BE2C (cell line): ENCODE results near the gene CD200R1. TPM values are rescaled to one million over a fixed set of nuclear protein-coding genes. Genes with fewer than 3 reads are reported as not detected.

Experiments used
- DNase-seq: peaks from one replicate; pipeline ENCODE4 v3.0.0-alpha.2; 2020
- H3K27me3 ChIP-seq: fragments of 250-450 bp; sonication (Bioruptor Pico); 2 replicates; pipeline ENCODE4 v1.5.1; 2020; ENCODE audit warnings: mild to moderate bottlenecking
- H3K36me3 ChIP-seq: fragments of 250-450 bp; sonication (Bioruptor Pico); 2 replicates; pipeline ENCODE4 v1.5.1; 2020; ENCODE audit warnings: mild to moderate bottlenecking
- H3K4me1 ChIP-seq: fragments of 250-450 bp; sonication (Bioruptor Pico); 2 replicates; pipeline ENCODE4 v1.5.1; 2020
- H3K4me3 ChIP-seq: 2 replicates; pipeline ENCODE4 v1.5.1; 2011; ENCODE audit warnings: low read depth, low read length
- H3K9me3 ChIP-seq: fragments of 250-450 bp; sonication (Bioruptor Pico); 2 replicates; pipeline ENCODE4 v1.5.1; 2020
- CTCF ChIP-seq: IDR thresholded peaks from 2 replicates; pipeline ENCODE4 v1.5.1; 2012; ENCODE audit warnings: mild to moderate bottlenecking, low read depth, low read length
- polyA plus RNA-seq: library from polyadenylated mRNA; unstranded; fragments of >200 nt; gene quantifications from one replicate; pipeline ENCODE4 v1.2.1, GENCODE V29; 2012; ENCODE audit warnings: low read depth, missing spikeins; ENCODE audit not compliant: insufficient read length, insufficient read depth

CD200R1 gene
- 2.8 TPM for polyA plus RNA-seq

- peaks cover 7% of the 10 kb centered on the region for H3K4me1 ChIP-seq
- TF ChIP-seq CTCF, result no peak
- no peaks in the 10 kb centered on the region for H3K36me3 ChIP-seq
- H3K9me3 ChIP-seq, result no peaks in the 10 kb centered on the region
- no peak for DNase-seq
- no peak within 1 kb of the TSS for H3K4me3 ChIP-seq
- no peaks in the 10 kb centered on the region for H3K27me3 ChIP-seq
These were observed at the start of gene CD200R1 for GRCh38 chr3:112974894-112975293. Gene CD200R1, minus strand, starts transcription at chr3:112975103. Its CDS starts 246 bp downstream, at chr3:112974857.

- Histone ChIP-seq H3K4me3 (no peak overlapping the region), H3K27me3 (no peaks in the 10 kb centered on the region), H3K4me1 (0 out of 2 replicates have a peak, but pooled peaks cover 4% of the 10 kb centered on the region), H3K36me3 (peaks cover 3% of the 10 kb centered on the region; the same call in 1 of the 2 replicates), H3K9me3 (no peaks in the 10 kb centered on the region)
- no peak for DNase-seq
- TF ChIP-seq CTCF, result no peak
These were observed 46.6 kb upstream of the CD200R1 start for GRCh38 chr3:113021471-113021870.

GRCh38 chr3:113019182-113020137 lies 44.6 kb upstream of the CD200R1 start:
- no peak for TF ChIP-seq CTCF
- peak; percentile 94 for DNase-seq
- Histone ChIP-seq H3K4me1 (0 out of 2 replicates have a peak, but pooled peaks cover 4% of the 10 kb centered on the region), H3K9me3 (no peaks in the 10 kb centered on the region), H3K36me3 (peaks cover 16% of the 10 kb centered on the region), H3K4me3 (peak overlapping the region; percentile 85), H3K27me3 (no peaks in the 10 kb centered on the region)

- no peaks in the 10 kb centered on the region for H3K27me3 ChIP-seq
- H3K4me1 ChIP-seq, result 0 out of 2 replicates have a peak, but pooled peaks cover 4% of the 10 kb centered on the region
- no peak for DNase-seq
- no peak for TF ChIP-seq CTCF
- H3K9me3 ChIP-seq, result no peaks in the 10 kb centered on the region
- peaks cover 16% of the 10 kb centered on the region for H3K36me3 ChIP-seq
- peak overlapping the region; percentile 85 for H3K4me3 ChIP-seq
These were observed 43.8 kb upstream of the CD200R1 start for GRCh38 chr3:113018536-113019181.

- DNase-seq, result no peak
- Histone ChIP-seq H3K36me3 (peaks cover 49% of the 10 kb centered on the region), H3K4me1 (no peaks in the 10 kb centered on the region), H3K9me3 (no peaks in the 10 kb centered on the region), H3K4me3 (no peak overlapping the region), H3K27me3 (no peaks in the 10 kb centered on the region)
- TF ChIP-seq CTCF, result no peak
These were observed 38.7 kb upstream of the CD200R1 start for GRCh38 chr3:113013593-113013992.
